Measurements from ENCODE around the gene UPF2.
"Not testable (repeated sequence)": the region's sequence is repeated elsewhere in the genome, so short reads cannot be mapped to it uniquely, and the experiment has no call there.

GRCh38 chr10:12013391-12013790 lies 29.2 kb downstream of the UPF2 start:
- TF ChIP-seq CTCF (IDR thresholded peaks at IDR 0.05; ENCODE audit: poor library complexity, severe bottlenecking); EP300 (conservative IDR thresholded peaks at IDR 0.05; ENCODE audit: poor library complexity, severe bottlenecking); EZH2 (IDR thresholded peaks at IDR 0.05; ENCODE audit: borderline replicate concordance, insufficient read depth, low read length, poor library complexity, severe bottlenecking); POLR2AphosphoS5 (IDR thresholded peaks at IDR 0.05); SMC3 (conservative IDR thresholded peaks at IDR 0.05; ENCODE audit: poor library complexity); RAD21 (conservative IDR thresholded peaks at IDR 0.05); TAF1 (IDR thresholded peaks at IDR 0.05; ENCODE audit: low read depth): not testable (repeated sequence)
- TF ChIP-seq, protein P1, sequence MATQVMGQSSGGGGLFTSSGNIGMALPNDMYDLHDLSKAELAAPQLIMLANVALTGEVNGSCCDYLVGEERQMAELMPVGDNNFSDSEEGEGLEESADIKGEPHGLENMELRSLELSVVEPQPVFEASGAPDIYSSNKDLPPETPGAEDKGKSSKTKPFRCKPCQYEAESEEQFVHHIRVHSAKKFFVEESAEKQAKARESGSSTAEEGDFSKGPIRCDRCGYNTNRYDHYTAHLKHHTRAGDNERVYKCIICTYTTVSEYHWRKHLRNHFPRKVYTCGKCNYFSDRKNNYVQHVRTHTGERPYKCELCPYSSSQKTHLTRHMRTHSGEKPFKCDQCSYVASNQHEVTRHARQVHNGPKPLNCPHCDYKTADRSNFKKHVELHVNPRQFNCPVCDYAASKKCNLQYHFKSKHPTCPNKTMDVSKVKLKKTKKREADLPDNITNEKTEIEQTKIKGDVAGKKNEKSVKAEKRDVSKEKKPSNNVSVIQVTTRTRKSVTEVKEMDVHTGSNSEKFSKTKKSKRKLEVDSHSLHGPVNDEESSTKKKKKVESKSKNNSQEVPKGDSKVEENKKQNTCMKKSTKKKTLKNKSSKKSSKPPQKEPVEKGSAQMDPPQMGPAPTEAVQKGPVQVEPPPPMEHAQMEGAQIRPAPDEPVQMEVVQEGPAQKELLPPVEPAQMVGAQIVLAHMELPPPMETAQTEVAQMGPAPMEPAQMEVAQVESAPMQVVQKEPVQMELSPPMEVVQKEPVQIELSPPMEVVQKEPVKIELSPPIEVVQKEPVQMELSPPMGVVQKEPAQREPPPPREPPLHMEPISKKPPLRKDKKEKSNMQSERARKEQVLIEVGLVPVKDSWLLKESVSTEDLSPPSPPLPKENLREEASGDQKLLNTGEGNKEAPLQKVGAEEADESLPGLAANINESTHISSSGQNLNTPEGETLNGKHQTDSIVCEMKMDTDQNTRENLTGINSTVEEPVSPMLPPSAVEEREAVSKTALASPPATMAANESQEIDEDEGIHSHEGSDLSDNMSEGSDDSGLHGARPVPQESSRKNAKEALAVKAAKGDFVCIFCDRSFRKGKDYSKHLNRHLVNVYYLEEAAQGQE (IDR thresholded peaks at IDR 0.05; ENCODE audit: borderline replicate concordance): not testable (repeated sequence)
